DND-41 (cell line): ENCODE data around the gene KLRD1.
A peak's percentile ranks its signal among the peaks of the same experiment; 100 is the strongest.

Experiments
- ATAC-seq: fragments of 200-7000 bp; cut with Tn5 transposase; 3 replicates; pipeline ENCODE4 v1.9.1; 2021; ENCODE audit warnings: low read depth; ENCODE audit not compliant: insufficient read depth
- DNase-seq: peaks from one replicate; pipeline ENCODE4 v3.0.0-alpha.2; 2020
- H2AFZ ChIP-seq: 2 replicates; pipeline ENCODE4 v1.6.0; 2012; ENCODE audit warnings: low read depth, low read length
- H3K27ac ChIP-seq: 2 replicates; pipeline ENCODE4 v1.5.1; 2012; ENCODE audit warnings: low read length, inconsistent platforms
- H3K27me3 ChIP-seq: fragments of 200-600 bp; sonication (generic); 2 replicates; pipeline ENCODE4 v1.6.0; 2012; ENCODE audit warnings: low read length, mild to moderate bottlenecking, inconsistent platforms; ENCODE audit not compliant: insufficient read depth, poor library complexity
- H3K36me3 ChIP-seq: 2 replicates; pipeline ENCODE4 v1.5.1; 2012; ENCODE audit warnings: low read length, inconsistent platforms; ENCODE audit not compliant: insufficient read depth
- H3K4me1 ChIP-seq: 2 replicates; pipeline ENCODE4 v1.5.1; 2012; ENCODE audit warnings: mild to moderate bottlenecking, low read length; ENCODE audit not compliant: insufficient read depth
- H3K4me2 ChIP-seq: 2 replicates; pipeline ENCODE4 v1.6.0; 2012; ENCODE audit warnings: mild to moderate bottlenecking, moderate library complexity, low read length, inconsistent platforms; ENCODE audit not compliant: insufficient read depth
- H3K4me3 ChIP-seq, 2 experiments: fragments of 200-600 bp in 1 of 2; shearing (Covaris generic) in 1 of 2; 2 replicates each; pipeline ENCODE4 v1.5.1; 2012 to 2016; ENCODE audit warnings: inconsistent platforms in 2 of 2, low read length in 2 of 2, mild to moderate bottlenecking in 2 of 2, low read depth in 1 of 2, moderate library complexity in 1 of 2
- H3K79me2 ChIP-seq: 2 replicates; pipeline ENCODE4 v1.6.0; 2012; ENCODE audit warnings: low read length, inconsistent platforms; ENCODE audit not compliant: insufficient read depth
- H3K9ac ChIP-seq: 2 replicates; pipeline ENCODE4 v1.6.0; 2012; ENCODE audit warnings: low read depth, mild to moderate bottlenecking, inconsistent platforms, low read length, moderate library complexity
- H3K9me3 ChIP-seq: 2 replicates; pipeline ENCODE4 v1.5.1; 2012; ENCODE audit warnings: low read length, moderate library complexity, mild to moderate bottlenecking, inconsistent platforms; ENCODE audit not compliant: insufficient read depth, severe bottlenecking
- H4K20me1 ChIP-seq: 2 replicates; pipeline ENCODE4 v1.6.0; 2012; ENCODE audit warnings: low read length; ENCODE audit not compliant: insufficient read depth
- EZH2 ChIP-seq: IDR thresholded peaks from 3 replicates; pipeline ENCODE4 v1.6.1; 2012; ENCODE audit warnings: borderline replicate concordance, low read depth, mild to moderate bottlenecking, moderate library complexity, low read length, inconsistent platforms; ENCODE audit not compliant: severe bottlenecking
- TF ChIP-seq, protein P1 (sequence below): IDR thresholded peaks from 2 replicates; pipeline ENCODE4 v1.5.1; 2012; ENCODE audit warnings: borderline replicate concordance, low read length, moderate library complexity, mild to moderate bottlenecking; ENCODE audit not compliant: poor library complexity, severe bottlenecking; ENCODE audit errors: extremely low read depth

KLRD1 gene

DNA sequence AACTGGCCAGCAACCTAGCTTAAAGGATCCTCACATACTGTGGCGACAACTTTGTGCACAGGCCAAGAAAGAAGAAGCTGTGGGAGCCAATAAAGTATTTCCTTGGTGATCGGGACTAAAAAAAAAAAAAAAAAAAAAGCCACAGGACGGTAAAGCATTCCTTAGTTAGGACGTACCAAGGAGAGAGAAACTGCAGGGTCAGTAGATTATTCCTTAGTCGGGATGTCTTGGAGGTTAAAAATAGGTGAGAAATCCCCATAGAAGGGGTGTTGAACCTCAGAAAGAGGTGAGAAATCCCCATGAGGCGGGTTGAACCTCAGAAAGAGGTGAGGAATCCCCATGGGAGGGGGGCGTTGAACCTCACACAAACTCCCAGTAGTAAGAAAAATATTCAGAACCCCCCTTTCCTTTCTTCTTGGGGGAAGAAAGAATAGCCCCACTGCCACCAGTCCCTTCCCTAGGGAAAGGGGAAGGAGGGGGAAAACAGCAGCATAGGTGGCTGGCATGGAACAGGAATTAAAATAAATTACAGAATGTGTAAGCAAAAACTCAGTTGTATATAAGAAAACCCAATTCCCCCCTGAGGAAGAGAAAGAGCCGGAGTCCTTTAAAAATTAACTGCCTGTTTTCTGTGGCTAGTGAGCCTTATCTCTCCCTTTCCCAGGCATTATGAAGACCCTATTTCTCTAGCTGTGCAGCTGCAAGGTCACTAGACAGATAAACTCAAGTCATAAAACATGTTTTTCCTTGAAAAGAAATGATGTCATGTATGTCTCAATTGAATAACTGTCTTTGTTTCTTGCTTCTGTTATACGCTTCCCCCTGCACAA, 55.4 kb downstream of the KLRD1 start:
- no peaks in the 10 kb centered on the region for H3K79me2 ChIP-seq
- no peaks in the 10 kb centered on the region for H3K9me3 ChIP-seq
- peak overlapping the region; percentile 98; the same call in 1 of the 2 replicates for H2AFZ ChIP-seq
- H3K27ac ChIP-seq, result peak overlapping the region; percentile 93; the same call in 1 of the 2 replicates
- H3K4me3 ChIP-seq, result no peak overlapping the region
- no peak overlapping the region for H3K4me2 ChIP-seq
- no peak for ATAC-seq
- H3K4me1 ChIP-seq, result peaks cover 34% of the 10 kb centered on the region
- no peaks in the 10 kb centered on the region for H4K20me1 ChIP-seq
- H3K9ac ChIP-seq, result no peak overlapping the region; the same call in 1 of the 2 replicates
- H3K36me3 ChIP-seq, result no peaks in the 10 kb centered on the region
- TF ChIP-seq, protein P1, sequence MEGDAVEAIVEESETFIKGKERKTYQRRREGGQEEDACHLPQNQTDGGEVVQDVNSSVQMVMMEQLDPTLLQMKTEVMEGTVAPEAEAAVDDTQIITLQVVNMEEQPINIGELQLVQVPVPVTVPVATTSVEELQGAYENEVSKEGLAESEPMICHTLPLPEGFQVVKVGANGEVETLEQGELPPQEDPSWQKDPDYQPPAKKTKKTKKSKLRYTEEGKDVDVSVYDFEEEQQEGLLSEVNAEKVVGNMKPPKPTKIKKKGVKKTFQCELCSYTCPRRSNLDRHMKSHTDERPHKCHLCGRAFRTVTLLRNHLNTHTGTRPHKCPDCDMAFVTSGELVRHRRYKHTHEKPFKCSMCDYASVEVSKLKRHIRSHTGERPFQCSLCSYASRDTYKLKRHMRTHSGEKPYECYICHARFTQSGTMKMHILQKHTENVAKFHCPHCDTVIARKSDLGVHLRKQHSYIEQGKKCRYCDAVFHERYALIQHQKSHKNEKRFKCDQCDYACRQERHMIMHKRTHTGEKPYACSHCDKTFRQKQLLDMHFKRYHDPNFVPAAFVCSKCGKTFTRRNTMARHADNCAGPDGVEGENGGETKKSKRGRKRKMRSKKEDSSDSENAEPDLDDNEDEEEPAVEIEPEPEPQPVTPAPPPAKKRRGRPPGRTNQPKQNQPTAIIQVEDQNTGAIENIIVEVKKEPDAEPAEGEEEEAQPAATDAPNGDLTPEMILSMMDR, result no peak
- no peak for TF ChIP-seq EZH2
- no peak for DNase-seq
- no peaks in the 10 kb centered on the region for H3K27me3 ChIP-seq

DNA sequence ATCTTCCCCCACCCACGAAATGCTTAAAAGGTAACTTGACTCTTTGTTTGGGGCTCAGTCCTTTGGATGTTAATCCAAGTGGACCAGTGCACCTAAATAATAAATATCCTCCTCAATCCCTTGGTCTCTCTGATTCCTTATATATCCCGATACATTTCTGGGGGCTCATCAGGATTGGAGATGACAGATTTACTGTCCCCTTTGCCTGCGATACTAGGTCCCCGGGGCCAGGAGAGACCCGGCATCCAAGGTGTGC, 55.9 kb downstream of the KLRD1 start:
- H3K4me3 ChIP-seq, result no peak overlapping the region
- DNase-seq, result no peak
- H3K27ac ChIP-seq, result peak overlapping the region; percentile 93
- peak overlapping the region; percentile 98 for H2AFZ ChIP-seq
- no peak for TF ChIP-seq EZH2
- TF ChIP-seq, protein P1, result no peak
- peak overlapping the region; percentile 87 for H3K4me2 ChIP-seq
- peaks cover 34% of the 10 kb centered on the region for H3K4me1 ChIP-seq
- ATAC-seq, result no peak
- H3K9ac ChIP-seq, result peak overlapping the region; percentile 66; the same call in 1 of the 2 replicates
- H3K27me3 ChIP-seq, result no peaks in the 10 kb centered on the region
- H3K36me3 ChIP-seq, result no peaks in the 10 kb centered on the region
- H4K20me1 ChIP-seq, result no peaks in the 10 kb centered on the region
- no peaks in the 10 kb centered on the region for H3K79me2 ChIP-seq
- H3K9me3 ChIP-seq, result no peaks in the 10 kb centered on the region

DNA sequence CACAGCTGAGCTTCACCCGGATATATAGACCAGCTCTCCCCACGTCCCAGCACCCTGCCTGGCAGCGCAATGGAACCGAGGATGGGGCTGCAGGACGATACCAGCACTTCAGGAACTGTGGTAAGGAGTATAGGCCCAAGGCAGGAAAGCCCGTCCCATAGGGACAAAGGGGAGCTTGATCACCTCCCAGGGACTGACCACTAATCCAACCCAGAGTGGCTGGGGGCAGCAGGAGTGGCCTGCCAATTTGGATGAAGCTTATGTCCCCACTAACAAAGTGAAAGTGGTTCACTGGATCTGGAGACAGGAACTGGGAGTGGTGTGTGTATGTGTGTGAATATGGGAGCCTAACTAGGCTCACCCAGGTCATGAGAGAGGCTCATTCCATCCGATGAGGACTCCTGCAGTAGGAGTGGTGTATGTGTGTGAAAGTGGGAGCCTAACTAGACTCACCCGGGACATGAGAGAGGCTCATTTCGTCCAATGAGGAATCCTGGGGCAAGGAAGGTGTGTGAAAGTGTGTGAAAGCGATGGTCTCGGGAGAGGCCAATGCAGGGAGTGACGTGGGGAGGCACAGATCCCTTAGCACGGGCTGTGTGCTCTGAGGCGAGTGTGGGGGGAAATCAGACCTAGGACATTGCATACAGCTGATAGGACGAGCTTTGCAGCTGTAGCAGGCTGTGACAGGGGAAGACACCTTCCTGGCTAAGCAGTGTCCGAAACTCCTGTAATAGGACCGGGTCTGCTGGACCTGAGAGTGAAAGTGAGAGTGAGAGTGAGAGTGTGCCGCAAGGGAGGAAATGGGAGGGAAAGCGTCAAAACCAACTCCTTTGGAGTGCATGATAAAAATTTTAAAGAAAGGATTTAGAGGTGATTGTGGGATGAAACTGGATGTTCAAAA, 56.5 kb downstream of the KLRD1 start:
- ATAC-seq, result peak; percentile 65

More for the DNA sequence above, 56.5 kb downstream of the KLRD1 start:
- Histone ChIP-seq H3K36me3 (no peaks in the 10 kb centered on the region), H3K27me3 (no peaks in the 10 kb centered on the region), H3K9me3 (no peaks in the 10 kb centered on the region), H2AFZ (peak overlapping the region; percentile 98), H3K4me3 (peak overlapping the region; percentile 18 to 62), H4K20me1 (no peaks in the 10 kb centered on the region), H3K9ac (peak overlapping the region; percentile 66), H3K4me1 (peaks cover 34% of the 10 kb centered on the region), H3K27ac (peak overlapping the region; percentile 93), H3K4me2 (peak overlapping the region; percentile 87), H3K79me2 (no peaks in the 10 kb centered on the region)
- peak; percentile 52 for DNase-seq
- TF ChIP-seq, protein P1, result no peak
- no peak for TF ChIP-seq EZH2
